NB4 (cell line): ENCODE data around the gene JSRP1.

Experiments
- DNase-seq: peaks from one replicate; pipeline ENCODE4 v3.0.0; 2010; ENCODE audit warnings: low read depth
- H3K4me3 ChIP-seq: one replicate; pipeline ENCODE4 v1.5.1; 2011; ENCODE audit warnings: mild to moderate bottlenecking, low read depth, low read length, moderate library complexity
- CTCF ChIP-seq: IDR thresholded peaks from one replicate; pipeline ENCODE4 v1.5.1; 2012; ENCODE audit warnings: low read depth, low read length
- MAX ChIP-seq: IDR thresholded peaks from 2 replicates; pipeline ENCODE4 v1.6.1; 2011; ENCODE audit warnings: low read depth, low read length
- MYC ChIP-seq: IDR thresholded peaks from 2 replicates; pipeline ENCODE4 v1.6.1; 2011; ENCODE audit warnings: low read depth, low read length
- POLR2A ChIP-seq: IDR thresholded peaks from 2 replicates; pipeline ENCODE4 v1.6.1; 2011; ENCODE audit warnings: mild to moderate bottlenecking; ENCODE audit not compliant: insufficient read length; ENCODE audit errors: extremely low read depth

Gene JSRP1

DNA sequence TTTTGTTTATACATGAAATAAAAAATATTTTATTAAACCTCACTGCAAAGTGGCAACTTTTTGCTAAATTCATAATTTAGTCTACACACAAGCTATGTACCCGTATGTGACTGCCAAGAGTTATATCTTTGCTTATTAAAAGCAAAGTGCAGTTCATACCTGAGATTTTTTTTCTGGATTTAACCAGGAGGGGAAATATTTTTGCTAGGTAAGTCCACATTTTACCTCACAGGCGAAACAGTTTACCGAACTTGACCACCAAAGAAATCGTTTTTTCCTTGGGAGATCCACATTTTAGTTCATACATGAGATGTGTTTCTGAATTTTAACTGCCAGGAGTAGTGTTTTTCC lies 12.2 kb upstream of the JSRP1 start:
- H3K4me3 ChIP-seq, result peak overlapping the region; percentile 59
- no peak for TF ChIP-seq MYC
- no peak for TF ChIP-seq MAX
- no peak for TF ChIP-seq POLR2A
- no peak for TF ChIP-seq CTCF

GRCh38 chr19:2266183-2266993 lies 10.2 kb upstream of the JSRP1 start:
- TF ChIP-seq MAX (peak; percentile 85), POLR2A (no peak), MYC (peak; percentile 74)
- DNase-seq, result peak; percentile 72
- no peak overlapping the region for H3K4me3 ChIP-seq

More for the DNA sequence above, 12.2 kb upstream of the JSRP1 start:
- DNase-seq, result no peak

- peak; percentile 64 for DNase-seq
- TF ChIP-seq CTCF, result peak; percentile 64
- TF ChIP-seq POLR2A, result no peak
- no peak overlapping the region for H3K4me3 ChIP-seq
These were observed 5.4 kb upstream of the JSRP1 start for GRCh38 chr19:2261438-2262172.

DNA sequence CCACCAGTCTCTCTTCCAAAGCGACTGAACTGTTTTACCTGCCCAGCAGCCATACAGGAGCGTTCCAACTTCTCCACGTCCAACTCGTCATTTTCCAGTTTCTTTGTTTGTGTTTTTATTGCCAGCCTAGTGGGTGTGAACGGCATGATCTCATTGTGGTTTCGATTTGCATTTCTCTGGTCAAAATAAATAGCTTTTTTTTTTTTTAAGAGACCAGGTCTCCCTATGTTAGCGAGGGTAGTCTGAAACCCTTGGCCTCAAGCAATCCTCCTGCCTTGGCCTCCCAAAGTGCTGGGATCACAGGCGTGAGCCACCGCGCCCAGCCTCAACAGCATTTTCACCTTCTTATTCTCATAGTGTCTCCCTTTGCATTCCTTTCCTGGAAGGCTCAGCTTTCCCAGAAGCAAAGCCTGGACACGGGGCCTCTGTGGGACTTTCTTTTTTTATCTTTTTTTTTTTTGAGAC lies 4.2 kb upstream of the JSRP1 start:
- H3K4me3 ChIP-seq, result no peak overlapping the region
- no peak for TF ChIP-seq MAX
- no peak for TF ChIP-seq POLR2A
- no peak for TF ChIP-seq CTCF
- no peak for TF ChIP-seq MYC
- no peak for DNase-seq

DNA sequence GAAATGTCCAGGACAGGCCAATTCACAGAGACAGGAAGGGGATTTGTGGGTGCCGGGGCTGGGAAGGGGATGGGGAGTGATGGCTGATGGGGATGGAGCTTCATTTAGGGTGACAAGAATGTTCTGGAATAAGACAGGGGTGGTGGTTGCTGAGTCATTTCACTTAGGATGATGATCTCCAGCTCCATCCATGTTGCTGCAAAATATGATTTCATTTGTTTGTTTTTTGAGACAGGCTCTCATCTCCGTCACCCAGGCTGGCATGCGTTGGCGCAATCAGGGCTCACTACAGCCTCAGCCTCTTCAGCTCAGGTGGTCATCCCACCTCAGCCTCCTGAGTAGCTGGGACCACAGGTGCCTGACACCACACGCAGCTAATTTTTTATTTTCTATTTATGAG lies 3.1 kb upstream of the JSRP1 start:
- no peak overlapping the region for H3K4me3 ChIP-seq
- TF ChIP-seq MAX (no peak), CTCF (no peak), MYC (no peak), POLR2A (no peak)
- no peak for DNase-seq

DNA sequence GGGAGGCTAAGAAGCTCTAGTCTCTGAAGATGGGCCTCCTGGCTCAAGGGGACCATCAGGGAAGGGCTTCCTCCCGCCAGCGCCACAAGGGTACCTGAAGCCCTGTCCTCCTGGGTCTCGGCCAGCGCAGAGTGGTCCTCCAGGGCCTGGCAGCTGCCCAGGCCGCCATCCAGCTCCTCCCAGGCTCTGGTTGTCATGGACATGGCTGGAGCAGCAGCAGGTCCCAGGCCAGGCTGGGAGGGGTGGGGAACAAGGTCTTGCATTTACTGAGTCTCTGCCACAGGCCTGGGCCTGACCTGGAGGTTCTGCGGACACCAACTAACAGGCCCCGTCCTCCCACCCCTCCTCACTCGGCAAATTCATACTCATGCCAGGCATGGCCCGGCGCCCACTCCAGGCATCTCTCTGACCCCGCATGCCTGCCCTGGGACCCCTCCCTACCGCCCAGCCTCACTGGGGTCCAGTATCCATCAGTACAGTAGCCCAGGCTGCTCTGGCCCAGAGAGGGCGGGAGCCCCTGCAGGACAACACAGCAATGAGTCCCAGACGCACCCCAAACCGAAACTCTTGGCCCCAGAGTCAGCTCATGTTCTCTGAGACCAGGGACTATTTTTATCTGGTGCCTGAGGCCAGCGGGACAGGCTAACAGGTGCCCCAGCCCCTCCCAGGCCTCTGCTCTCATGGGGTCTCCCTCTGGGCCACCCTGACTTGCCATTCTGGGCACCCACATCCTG lies 938 bp downstream of the JSRP1 start:
- no peak overlapping the region for H3K4me3 ChIP-seq
- TF ChIP-seq MAX, result no peak
- TF ChIP-seq POLR2A, result no peak
- no peak for TF ChIP-seq MYC
- TF ChIP-seq CTCF, result no peak

More for the DNA sequence above, 938 bp downstream of the JSRP1 start:
- DNase-seq, result no peak
